Measurements from ENCODE around the gene STAG2. TPM values are rescaled to one million over a fixed set of nuclear protein-coding genes. Genes with fewer than 3 reads are reported as not detected.
A peak's percentile ranks its signal among the peaks of the same experiment; 100 is the strongest.

STAG2 gene
- total and polyA plus RNA-seq, 2 of the 13 experiments (the other 11 are each of a cell fraction or from before 2014, with no cell fraction given) = 21.0 to 50.8 TPM

GRCh38 chrX:123962794-123963373 lies 1.4 kb downstream of the STAG2 start (continued):
- peak; percentile 47; the same call in 1 of the 2 replicates for TF ChIP-seq CREM (IDR thresholded peaks at IDR 0.05)
- no peak for TF ChIP-seq CREM (CRISPR knock-in tag; IDR thresholded peaks at IDR 0.05)
- no peak for TF ChIP-seq ZNF143 (CRISPR knock-in tag; IDR thresholded peaks at IDR 0.05)
- 0 out of 2 replicates have a peak, but pooled peaks have one; percentile 13 for TF ChIP-seq MAFF (IDR thresholded peaks at IDR 0.05; ENCODE audit: low read depth, low read length)
- peak; percentile 30 for TF ChIP-seq TBL1XR1 (IDR thresholded peaks at IDR 0.05; ENCODE audit: borderline replicate concordance, low read length, partially characterized antibody)
- TF ChIP-seq ZNF687 (CRISPR knock-in tag; IDR thresholded peaks at IDR 0.05) = peak; percentile 56
- 0 out of 2 replicates have a peak, but pooled peaks have one; percentile 1 for TF ChIP-seq ZNF670 (CRISPR knock-in tag; IDR thresholded peaks at IDR 0.05; ENCODE audit: borderline replicate concordance)
- TF ChIP-seq ZNF292 (CRISPR knock-in tag; IDR thresholded peaks at IDR 0.05; ENCODE audit: borderline replicate concordance, low read depth) = peak; percentile 56; the same call in 1 of the 2 replicates
- TF ChIP-seq KMT2A (CRISPR knock-in tag; IDR thresholded peaks at IDR 0.05) = peak; percentile 45; the same call in 1 of the 2 replicates
- TF ChIP-seq PBX2 (CRISPR knock-in tag; IDR thresholded peaks at IDR 0.05) = no peak
- TF ChIP-seq SOX13 (IDR thresholded peaks at IDR 0.05) = no peak
- TF ChIP-seq SOX13 (CRISPR knock-in tag; conservative IDR thresholded peaks at IDR 0.05 in 1 of 2, IDR thresholded peaks at IDR 0.05 in 1 of 2) = peak in 1 of 2 experiments; percentile 41; a peak in 2 of 4 replicates
- TF ChIP-seq MAZ (IDR thresholded peaks at IDR 0.05; ENCODE audit: borderline replicate concordance, low read depth, low read length) = peak; percentile 71; the same call in 1 of the 2 replicates
- TF ChIP-seq MAZ (CRISPR knock-in tag; IDR thresholded peaks at IDR 0.05; ENCODE audit: low read depth) = 0 out of 2 replicates have a peak, but pooled peaks have one; percentile 41
- peak in 1 of 2 experiments; percentile 17; a peak in 1 of 4 replicates for TF ChIP-seq EP300 (IDR thresholded peaks at IDR 0.05; ENCODE audit: low read depth in 2 of 2, low read length in 2 of 2)
- no peak for TF ChIP-seq EP300 (CRISPR knock-in tag; IDR thresholded peaks at IDR 0.05; ENCODE audit: borderline replicate concordance)
- TF ChIP-seq MAX (IDR thresholded peaks at IDR 0.05) = peak; percentile 46; the same call in 1 of the 2 replicates
- peak; percentile 46; the same call in 1 of the 2 replicates for TF ChIP-seq CREB1 (IDR thresholded peaks at IDR 0.05)
- no peak; the same call in 1 of the 2 replicates for TF ChIP-seq CREB1 (CRISPR knock-in tag; IDR thresholded peaks at IDR 0.05)

Measured in HepG2 (cell line).